ENCODE results near the gene IFT43.

DNA sequence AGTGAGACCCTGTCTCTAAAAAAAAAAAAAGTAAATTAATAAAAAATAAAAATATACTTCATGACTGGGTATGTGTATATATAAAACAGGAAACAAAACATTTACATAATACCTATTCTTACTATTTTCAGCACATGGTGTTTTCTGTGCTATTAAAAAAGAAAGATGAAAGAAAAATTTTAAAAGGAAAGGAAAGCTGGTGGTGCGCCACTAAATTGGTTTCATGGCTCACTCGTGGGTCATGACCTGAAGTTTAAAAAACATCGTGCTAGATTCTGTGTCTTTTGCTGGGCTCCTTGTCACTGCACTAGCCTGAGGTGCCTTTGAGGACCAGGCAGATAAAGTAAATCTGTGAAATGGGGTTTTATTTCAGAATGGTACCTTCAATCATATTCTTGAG lies 69.8 kb downstream of the IFT43 start:
- TF ChIP-seq RAD21 (IDR thresholded peaks at IDR 0.05; ENCODE audit: insufficient read depth, low read depth, low read length), result no peak
- no peak for TF ChIP-seq ZZZ3 (IDR thresholded peaks at IDR 0.05; ENCODE audit: control insufficient read depth, insufficient read length, low read depth)
- TF ChIP-seq, protein P1, sequence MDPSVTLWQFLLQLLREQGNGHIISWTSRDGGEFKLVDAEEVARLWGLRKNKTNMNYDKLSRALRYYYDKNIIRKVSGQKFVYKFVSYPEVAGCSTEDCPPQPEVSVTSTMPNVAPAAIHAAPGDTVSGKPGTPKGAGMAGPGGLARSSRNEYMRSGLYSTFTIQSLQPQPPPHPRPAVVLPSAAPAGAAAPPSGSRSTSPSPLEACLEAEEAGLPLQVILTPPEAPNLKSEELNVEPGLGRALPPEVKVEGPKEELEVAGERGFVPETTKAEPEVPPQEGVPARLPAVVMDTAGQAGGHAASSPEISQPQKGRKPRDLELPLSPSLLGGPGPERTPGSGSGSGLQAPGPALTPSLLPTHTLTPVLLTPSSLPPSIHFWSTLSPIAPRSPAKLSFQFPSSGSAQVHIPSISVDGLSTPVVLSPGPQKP (IDR thresholded peaks at IDR 0.05; ENCODE audit: low read depth, low read length), result no peak
- TF ChIP-seq, protein P2, sequence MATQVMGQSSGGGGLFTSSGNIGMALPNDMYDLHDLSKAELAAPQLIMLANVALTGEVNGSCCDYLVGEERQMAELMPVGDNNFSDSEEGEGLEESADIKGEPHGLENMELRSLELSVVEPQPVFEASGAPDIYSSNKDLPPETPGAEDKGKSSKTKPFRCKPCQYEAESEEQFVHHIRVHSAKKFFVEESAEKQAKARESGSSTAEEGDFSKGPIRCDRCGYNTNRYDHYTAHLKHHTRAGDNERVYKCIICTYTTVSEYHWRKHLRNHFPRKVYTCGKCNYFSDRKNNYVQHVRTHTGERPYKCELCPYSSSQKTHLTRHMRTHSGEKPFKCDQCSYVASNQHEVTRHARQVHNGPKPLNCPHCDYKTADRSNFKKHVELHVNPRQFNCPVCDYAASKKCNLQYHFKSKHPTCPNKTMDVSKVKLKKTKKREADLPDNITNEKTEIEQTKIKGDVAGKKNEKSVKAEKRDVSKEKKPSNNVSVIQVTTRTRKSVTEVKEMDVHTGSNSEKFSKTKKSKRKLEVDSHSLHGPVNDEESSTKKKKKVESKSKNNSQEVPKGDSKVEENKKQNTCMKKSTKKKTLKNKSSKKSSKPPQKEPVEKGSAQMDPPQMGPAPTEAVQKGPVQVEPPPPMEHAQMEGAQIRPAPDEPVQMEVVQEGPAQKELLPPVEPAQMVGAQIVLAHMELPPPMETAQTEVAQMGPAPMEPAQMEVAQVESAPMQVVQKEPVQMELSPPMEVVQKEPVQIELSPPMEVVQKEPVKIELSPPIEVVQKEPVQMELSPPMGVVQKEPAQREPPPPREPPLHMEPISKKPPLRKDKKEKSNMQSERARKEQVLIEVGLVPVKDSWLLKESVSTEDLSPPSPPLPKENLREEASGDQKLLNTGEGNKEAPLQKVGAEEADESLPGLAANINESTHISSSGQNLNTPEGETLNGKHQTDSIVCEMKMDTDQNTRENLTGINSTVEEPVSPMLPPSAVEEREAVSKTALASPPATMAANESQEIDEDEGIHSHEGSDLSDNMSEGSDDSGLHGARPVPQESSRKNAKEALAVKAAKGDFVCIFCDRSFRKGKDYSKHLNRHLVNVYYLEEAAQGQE (IDR thresholded peaks at IDR 0.05; ENCODE audit: low read depth, low read length), result no peak
- TF ChIP-seq, protein P3, sequence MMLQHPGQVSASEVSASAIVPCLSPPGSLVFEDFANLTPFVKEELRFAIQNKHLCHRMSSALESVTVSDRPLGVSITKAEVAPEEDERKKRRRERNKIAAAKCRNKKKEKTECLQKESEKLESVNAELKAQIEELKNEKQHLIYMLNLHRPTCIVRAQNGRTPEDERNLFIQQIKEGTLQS (IDR thresholded peaks at IDR 0.05; ENCODE audit: borderline replicate concordance, extremely low read depth, low read depth, low read length), result no peak
- TF ChIP-seq TBL1XR1 (IDR thresholded peaks at IDR 0.05; ENCODE audit: low read depth, low read length), result peak; percentile 87
- no peak for TF ChIP-seq SP1 (IDR thresholded peaks at IDR 0.05; ENCODE audit: low read depth, low read length)
- TF ChIP-seq CBX3 (IDR thresholded peaks at IDR 0.05; ENCODE audit: borderline replicate concordance, low read depth), result no peak
- no peak for TF ChIP-seq DPF2 (IDR thresholded peaks at IDR 0.05)
